D721Med (cell line): ENCODE data around the gene SF1.

Experiments used
- DNase-seq: peaks from one replicate; pipeline ENCODE4 v3.0.0; 2011; ENCODE audit warnings: low spot score; ENCODE audit not compliant: insufficient read length
- FAIRE-seq: peaks from 2 replicates; lab custom pipeline; 2011; peaks lifted over from hg19 to GRCh38; lab: Jason Lieb, UNC
- TF ChIP-seq, protein P1 (sequence below): IDR thresholded peaks from 2 replicates; pipeline ENCODE4 v1.5.1; 2012; ENCODE audit warnings: mild to moderate bottlenecking, control low read depth; ENCODE audit not compliant: insufficient read depth; ENCODE audit errors: missing control alignments

SF1 gene

DNA sequence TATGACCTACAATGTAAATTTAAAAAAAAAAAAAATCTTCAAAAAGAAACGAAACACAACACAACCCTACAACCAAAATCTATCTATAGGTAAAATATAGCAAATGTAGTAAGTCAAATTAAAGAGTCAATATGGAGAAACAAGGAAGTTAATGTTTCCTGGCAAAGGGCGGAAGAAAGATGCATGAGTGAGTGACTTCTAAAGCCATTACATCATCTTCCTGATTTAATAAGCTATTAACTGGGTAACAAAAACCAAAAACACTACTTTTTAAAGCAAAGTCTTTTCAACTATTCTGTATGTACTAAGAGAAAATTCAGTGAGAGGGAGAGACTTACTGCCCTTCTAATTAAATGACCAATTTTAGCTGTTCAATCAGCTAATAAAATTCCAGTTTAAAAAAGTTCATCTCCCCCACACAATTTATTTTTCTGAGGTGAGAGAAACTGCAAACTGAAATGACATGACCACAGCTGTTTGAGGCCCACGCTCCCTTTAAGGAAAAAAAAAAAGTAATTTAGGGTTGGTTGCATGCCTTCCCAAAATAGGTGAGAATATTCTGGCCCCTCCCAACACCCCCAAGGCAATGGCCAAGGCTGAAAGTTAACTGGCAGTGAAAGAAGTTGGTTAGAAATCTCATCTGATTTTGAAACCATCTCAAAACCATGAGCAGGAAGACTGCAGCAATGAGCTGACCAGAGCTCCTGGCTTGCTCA is 5.9 kb downstream of the SF1 start:
- no peak for FAIRE-seq
- TF ChIP-seq, protein P1, sequence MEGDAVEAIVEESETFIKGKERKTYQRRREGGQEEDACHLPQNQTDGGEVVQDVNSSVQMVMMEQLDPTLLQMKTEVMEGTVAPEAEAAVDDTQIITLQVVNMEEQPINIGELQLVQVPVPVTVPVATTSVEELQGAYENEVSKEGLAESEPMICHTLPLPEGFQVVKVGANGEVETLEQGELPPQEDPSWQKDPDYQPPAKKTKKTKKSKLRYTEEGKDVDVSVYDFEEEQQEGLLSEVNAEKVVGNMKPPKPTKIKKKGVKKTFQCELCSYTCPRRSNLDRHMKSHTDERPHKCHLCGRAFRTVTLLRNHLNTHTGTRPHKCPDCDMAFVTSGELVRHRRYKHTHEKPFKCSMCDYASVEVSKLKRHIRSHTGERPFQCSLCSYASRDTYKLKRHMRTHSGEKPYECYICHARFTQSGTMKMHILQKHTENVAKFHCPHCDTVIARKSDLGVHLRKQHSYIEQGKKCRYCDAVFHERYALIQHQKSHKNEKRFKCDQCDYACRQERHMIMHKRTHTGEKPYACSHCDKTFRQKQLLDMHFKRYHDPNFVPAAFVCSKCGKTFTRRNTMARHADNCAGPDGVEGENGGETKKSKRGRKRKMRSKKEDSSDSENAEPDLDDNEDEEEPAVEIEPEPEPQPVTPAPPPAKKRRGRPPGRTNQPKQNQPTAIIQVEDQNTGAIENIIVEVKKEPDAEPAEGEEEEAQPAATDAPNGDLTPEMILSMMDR = no peak
- no peak for DNase-seq

DNA sequence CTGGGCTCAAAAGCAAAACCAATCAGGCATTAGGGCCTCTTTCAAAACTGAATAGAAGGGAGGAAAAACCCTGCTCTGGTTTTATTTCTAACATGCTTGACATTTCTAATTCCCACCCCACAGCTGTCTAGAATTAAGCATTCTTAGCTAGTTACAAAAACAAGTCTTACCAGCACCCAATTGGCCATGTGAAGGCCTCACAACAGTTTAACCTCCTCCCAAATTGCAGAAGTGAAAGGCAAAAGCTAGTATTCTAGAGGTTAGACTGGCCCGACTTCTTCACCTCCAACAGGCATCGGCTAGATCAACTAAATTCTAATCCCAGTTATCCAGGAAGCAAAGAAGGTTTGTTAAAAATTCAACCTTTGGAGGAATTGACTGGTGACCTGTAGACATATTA is 6.5 kb downstream of the SF1 start:
- no peak for FAIRE-seq
- TF ChIP-seq, protein P1 = no peak
- DNase-seq = no peak

- no peak for FAIRE-seq
- TF ChIP-seq, protein P1 = no peak
- no peak for DNase-seq
These were observed 8.2 kb downstream of the SF1 start for GRCh38 chr11:64770120-64770519.

- TF ChIP-seq, protein P1 = no peak
- DNase-seq = no peak
- no peak for FAIRE-seq
These were observed 9.1 kb downstream of the SF1 start for GRCh38 chr11:64769283-64769682.

- FAIRE-seq (no peak), DNase-seq (no peak)
- TF ChIP-seq, protein P1 = no peak
These were observed 10.0 kb downstream of the SF1 start for GRCh38 chr11:64768300-64768694.

DNA sequence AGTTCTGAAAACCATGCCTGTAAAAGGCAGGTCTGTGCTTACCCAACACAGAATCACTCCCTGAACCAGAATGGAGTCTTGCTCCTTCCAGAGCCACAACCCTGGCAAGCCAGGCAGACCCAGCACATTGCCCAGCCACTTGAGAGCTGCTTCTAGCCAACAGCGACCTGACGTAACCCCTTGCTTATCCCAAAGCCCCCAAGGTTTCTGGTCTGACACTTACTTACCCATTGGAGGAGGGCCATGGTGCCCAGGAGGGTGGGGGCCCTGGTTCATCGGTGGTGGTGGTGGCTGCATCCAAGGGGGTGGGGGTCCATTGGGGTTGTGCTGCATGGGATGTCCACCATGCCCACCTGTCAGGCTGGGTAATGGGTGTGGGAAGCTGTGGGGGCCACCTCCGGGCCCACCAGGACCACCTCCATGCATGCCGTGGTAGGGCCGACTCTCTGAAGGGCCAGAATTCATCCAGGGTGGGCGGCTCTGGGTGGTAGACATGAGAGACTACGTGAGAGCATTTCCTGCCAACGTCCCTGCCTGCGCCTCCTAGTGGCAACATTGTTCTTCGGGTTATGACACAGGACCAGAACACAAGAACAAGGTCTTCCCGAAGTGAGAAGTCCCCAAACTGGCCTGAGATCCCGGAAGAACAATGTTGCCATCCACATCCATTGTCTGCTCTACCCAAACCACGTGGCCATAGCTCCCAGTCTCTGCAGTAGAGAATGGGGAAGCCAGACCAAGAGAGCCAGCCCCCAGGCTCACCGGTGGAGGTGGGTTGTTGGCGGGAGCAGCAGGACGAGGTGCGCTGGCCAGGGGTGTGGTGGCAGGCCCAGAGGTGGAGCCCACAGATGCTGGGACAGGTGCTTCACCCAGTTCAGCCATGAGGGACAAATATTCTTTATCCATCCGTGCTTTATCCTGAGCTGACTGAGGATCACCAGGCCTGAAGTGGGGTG is 10.7 kb downstream of the SF1 start:
- TF ChIP-seq, protein P1 = peak; percentile 66
- DNase-seq (no peak), FAIRE-seq (no peak)

DNA sequence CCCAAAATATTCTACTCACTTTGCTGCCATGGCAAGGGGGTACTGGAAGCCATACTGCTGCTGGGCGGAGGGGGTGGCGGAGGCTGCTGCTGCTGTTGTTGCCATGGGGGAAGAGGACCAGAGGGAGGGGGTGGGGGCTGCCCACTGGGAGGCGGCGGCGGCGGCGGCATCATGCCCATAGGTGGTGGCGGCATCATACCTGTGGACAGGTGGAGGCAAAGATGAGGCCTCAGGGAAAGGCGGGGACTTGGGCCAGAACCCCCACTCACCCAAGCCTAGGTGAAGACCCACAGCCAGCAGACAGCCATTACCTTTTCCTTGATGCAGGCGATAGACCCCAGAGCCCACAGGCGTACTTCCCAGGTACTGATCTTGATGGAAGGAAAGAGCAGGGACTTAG is 11.5 kb downstream of the SF1 start:
- FAIRE-seq = no peak
- TF ChIP-seq, protein P1 = no peak

More for the DNA sequence above, 11.5 kb downstream of the SF1 start:
- DNase-seq = no peak
